Measurements from ENCODE around the gene MACROD2. TPM values are rescaled to one million over a fixed set of nuclear protein-coding genes. Genes with fewer than 3 reads are reported as not detected.

Gene MACROD2
- polyA plus RNA-seq, 1 donor from 2014 or later = 23.2 TPM

DNA sequence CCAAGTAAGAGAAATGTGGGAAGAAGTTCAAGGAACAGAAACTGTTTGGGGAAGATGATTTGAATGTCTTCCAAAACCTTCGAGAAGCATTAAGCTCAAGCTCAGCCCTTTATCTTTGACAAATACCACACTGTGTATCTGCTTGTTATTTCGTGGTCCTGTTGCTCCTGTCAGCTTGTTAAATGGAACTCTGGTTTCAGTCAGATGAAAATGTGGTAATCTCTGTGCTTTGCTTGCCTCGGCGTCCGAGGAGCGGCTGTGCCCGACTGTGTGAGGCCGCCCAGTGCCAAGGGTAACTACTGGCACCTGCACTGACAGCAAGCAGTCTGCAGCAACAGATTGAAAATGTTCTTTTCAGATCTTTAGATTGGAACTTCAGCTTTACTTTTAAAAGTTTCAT is 920.0 kb downstream of the MACROD2 start:
- no peak overlapping the region for H2AFZ ChIP-seq (ENCODE audit: low read depth, low read length)
- no peaks in the 10 kb centered on the region for H3K79me2 ChIP-seq (replicated peaks; ENCODE audit: insufficient read depth, low read length)
- H3K4me3 ChIP-seq (ENCODE audit: low read length) = no peak overlapping the region
- no peak for TF ChIP-seq EZH2 (IDR thresholded peaks at IDR 0.05; ENCODE audit: borderline replicate concordance, insufficient read depth, low read length, poor library complexity, severe bottlenecking)
- TF ChIP-seq TAF1 (IDR thresholded peaks at IDR 0.05; ENCODE audit: low read depth) = no peak
- no peak for TF ChIP-seq RAD21 (conservative IDR thresholded peaks at IDR 0.05)
- TF ChIP-seq REST (IDR thresholded peaks at IDR 0.05; ENCODE audit: borderline replicate concordance) = no peak
- TF ChIP-seq CTCF (IDR thresholded peaks at IDR 0.05; ENCODE audit: poor library complexity, severe bottlenecking) = no peak
- no peak for TF ChIP-seq POLR2AphosphoS5 (IDR thresholded peaks at IDR 0.05)
- no peak for TF ChIP-seq SMC3 (conservative IDR thresholded peaks at IDR 0.05; ENCODE audit: poor library complexity)
- no peak for TF ChIP-seq EP300 (conservative IDR thresholded peaks at IDR 0.05; ENCODE audit: poor library complexity, severe bottlenecking)
- TF ChIP-seq MXI1 (conservative IDR thresholded peaks at IDR 0.05; ENCODE audit: poor library complexity, severe bottlenecking) = no peak
- H3K9ac ChIP-seq (ENCODE audit: low read length) = no peak overlapping the region
- no peaks in the 10 kb centered on the region for H3K9me2 ChIP-seq (ENCODE audit: insufficient read depth, low read length)
- no peak overlapping the region for H3K27ac ChIP-seq (ENCODE audit: low read length)
- H3K9me3 ChIP-seq (ENCODE audit: low read length) = no peaks in the 10 kb centered on the region
- no peaks in the 10 kb centered on the region for H4K20me1 ChIP-seq (ENCODE audit: insufficient read depth)
- H3K4me2 ChIP-seq (ENCODE audit: low read length) = no peak overlapping the region
- H3F3A ChIP-seq (ENCODE audit: insufficient read depth, low read length, poor library complexity, severe bottlenecking) = no peaks in the 10 kb centered on the region
- no peaks in the 10 kb centered on the region for H3K27me3 ChIP-seq (ENCODE audit: insufficient read depth, low read depth, low read length)
- H3K36me3 ChIP-seq (ENCODE audit: insufficient read depth, low read length) = no peaks in the 10 kb centered on the region

DNA sequence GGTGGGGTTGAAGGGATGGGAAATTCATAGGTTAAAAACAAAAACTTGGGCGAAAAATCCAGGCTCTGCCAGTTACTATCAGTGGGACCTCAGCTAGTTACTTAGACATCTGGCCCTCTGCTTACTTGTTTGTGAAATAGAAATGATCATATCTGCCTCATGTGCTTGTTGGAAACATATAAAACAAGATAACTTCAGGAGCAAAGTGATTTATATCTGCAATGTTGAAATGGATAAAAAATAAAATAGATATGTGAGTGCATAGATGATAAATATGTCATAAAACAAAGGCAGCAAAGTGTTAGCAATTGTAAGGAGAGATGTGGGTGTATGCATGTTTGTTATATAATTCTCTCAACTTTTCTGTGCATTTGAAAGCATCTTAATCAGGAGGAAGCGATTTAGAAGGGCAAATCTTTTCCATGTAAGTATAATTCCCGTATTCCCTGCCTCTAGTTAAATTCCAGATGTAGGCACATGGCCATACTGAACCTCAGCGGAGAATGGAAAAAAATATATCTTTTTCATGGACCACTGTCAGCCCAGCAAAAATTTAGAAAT is 921.1 kb downstream of the MACROD2 start:
- Histone ChIP-seq H4K20me1 (ENCODE audit: insufficient read depth) (no peaks in the 10 kb centered on the region), H3K36me3 (ENCODE audit: insufficient read depth, low read length) (no peaks in the 10 kb centered on the region), H3F3A (ENCODE audit: insufficient read depth, low read length, poor library complexity, severe bottlenecking) (no peaks in the 10 kb centered on the region), H3K9me3 (ENCODE audit: low read length) (no peaks in the 10 kb centered on the region), H3K27me3 (ENCODE audit: insufficient read depth, low read depth, low read length) (no peaks in the 10 kb centered on the region), H3K4me3 (ENCODE audit: low read length) (no peak overlapping the region), H3K9ac (ENCODE audit: low read length) (no peak overlapping the region), H2AFZ (ENCODE audit: low read depth, low read length) (no peak overlapping the region), H3K4me2 (ENCODE audit: low read length) (no peak overlapping the region), H3K79me2 (replicated peaks; ENCODE audit: insufficient read depth, low read length) (no peaks in the 10 kb centered on the region), H3K27ac (ENCODE audit: low read length) (no peak overlapping the region), H3K9me2 (ENCODE audit: insufficient read depth, low read length) (no peaks in the 10 kb centered on the region)
- no peak for TF ChIP-seq MXI1 (conservative IDR thresholded peaks at IDR 0.05; ENCODE audit: poor library complexity, severe bottlenecking)
- no peak for TF ChIP-seq SMC3 (conservative IDR thresholded peaks at IDR 0.05; ENCODE audit: poor library complexity)
- TF ChIP-seq CTCF (IDR thresholded peaks at IDR 0.05; ENCODE audit: poor library complexity, severe bottlenecking) = no peak
- no peak for TF ChIP-seq EZH2 (IDR thresholded peaks at IDR 0.05; ENCODE audit: borderline replicate concordance, insufficient read depth, low read length, poor library complexity, severe bottlenecking)
- no peak for TF ChIP-seq TAF1 (IDR thresholded peaks at IDR 0.05; ENCODE audit: low read depth)
- TF ChIP-seq POLR2AphosphoS5 (IDR thresholded peaks at IDR 0.05) = no peak
- TF ChIP-seq RAD21 (conservative IDR thresholded peaks at IDR 0.05) = no peak
- TF ChIP-seq EP300 (conservative IDR thresholded peaks at IDR 0.05; ENCODE audit: poor library complexity, severe bottlenecking) = no peak
- no peak for TF ChIP-seq REST (IDR thresholded peaks at IDR 0.05; ENCODE audit: borderline replicate concordance)
